Esophagus muscularis mucosa (tissue), 4 donors: Measurements from ENCODE around the gene CD82. TPM values are rescaled to one million over a fixed set of nuclear protein-coding genes. Genes with fewer than 3 reads are reported as not detected.

Experiments used
- DNase-seq: peaks from one replicate; pipeline ENCODE4 v3.0.0-alpha.2; 2017; ENCODE audit errors: extremely low spot score
- H3K27ac ChIP-seq, 4 donors: fragments of 200-600 bp; sonication (generic); replicated peaks in 1 of 4; 1 replicate in 3 of 4; 2 replicates in 1 of 4; pipeline ENCODE4 v1.5.1; 2016 to 2019; ENCODE audit warnings: mild to moderate bottlenecking in 1 of 4
- H3K27me3 ChIP-seq, 4 donors: fragments of 200-600 bp; sonication (generic); one replicate each; pipeline versions ENCODE4 v1.5.1 to v1.6.0; 2016 to 2019
- H3K36me3 ChIP-seq, 4 donors: fragments of 200-600 bp; sonication (generic); one replicate each; pipeline ENCODE4 v1.5.1; 2016 to 2019
- H3K4me1 ChIP-seq, 4 donors: fragments of 200-600 bp; sonication (generic); one replicate each; pipeline ENCODE4 v1.5.1; 2016 to 2019
- H3K4me3 ChIP-seq, 4 donors: fragments of 200-600 bp; sonication (generic); 1 replicate in 2 of 4; 2 replicates in 2 of 4; pipeline ENCODE4 v1.5.1; 2016 to 2019; ENCODE audit warnings: mild to moderate bottlenecking in 4 of 4, moderate library complexity in 1 of 4
- H3K9me3 ChIP-seq, 4 donors: fragments of 200-600 bp; sonication (generic); 1 replicate in 3 of 4; 2 replicates in 1 of 4; pipeline ENCODE4 v1.5.1; 2016 to 2019
- EP300 ChIP-seq: sonication (generic); formaldehyde crosslinking; IDR thresholded peaks from one replicate; pipeline ENCODE4 v1.6.1; 2017; ENCODE audit warnings: antibody characterized with exemption
- POLR2A ChIP-seq: fragments of 450-650 bp; IDR thresholded peaks from one replicate; pipeline ENCODE4 v1.6.1; 2017; ENCODE audit warnings: antibody characterized with exemption, moderate library complexity, mild to moderate bottlenecking, low read depth
- POLR2AphosphoS5 ChIP-seq, 2 donors: sonication (generic); formaldehyde crosslinking; IDR thresholded peaks; one replicate each; pipeline ENCODE4 v1.6.1; 2017; ENCODE audit warnings: antibody characterized with exemption in 2 of 2
- WGBS: methylation state at CpG from one replicate; pipeline ENCODE4 v1.1.5; 2018; 5-methylcytosine and 5-hydroxymethylcytosine counted together
- intact Hi-C: fragments of 100-400 bp; cut with DNase I; formaldehyde crosslinking; loops from one replicate; pipeline ENCODE4 v1.15.1; 2023
- total RNA-seq, 4 donors: library from RNA; depleted of rRNA; stranded (reverse); fragments of >200 nt; gene quantifications; one replicate each; pipeline versions ENCODE4 v1.1.0 to v1.2.1, GENCODE V29; 2016
- TF ChIP-seq, protein P1 (sequence below), 3 experiments: fragments of 200-600 bp in 2 of 3; fragments of 450-650 bp in 1 of 3; sonication (generic) in 2 of 3; IDR thresholded peaks; one replicate each; pipeline ENCODE4 v1.5.1; 2017 to 2019; ENCODE audit warnings: antibody characterized with exemption in 3 of 3, mild to moderate bottlenecking in 2 of 3, moderate library complexity in 1 of 3

CD82 gene
- total RNA-seq, 4 donors from 2014 or later = 11.0 to 20.6 (median 16.3) TPM

GRCh38 chr11:44564166-44564565, 1.3 kb upstream of the CD82 start:
- no peak for DNase-seq
- no peaks in the 10 kb centered on the region for H3K27me3 ChIP-seq
- H3K4me1 ChIP-seq = peaks cover 35 to 68% (median 64%) of the 10 kb centered on the region in 4 donors
- H3K9me3 ChIP-seq = no peaks in the 10 kb centered on the region
- TF ChIP-seq EP300 (no peak), POLR2AphosphoS5 (IDR thresholded peaks at IDR 0.05) (no peak)
- TF ChIP-seq, protein P1, sequence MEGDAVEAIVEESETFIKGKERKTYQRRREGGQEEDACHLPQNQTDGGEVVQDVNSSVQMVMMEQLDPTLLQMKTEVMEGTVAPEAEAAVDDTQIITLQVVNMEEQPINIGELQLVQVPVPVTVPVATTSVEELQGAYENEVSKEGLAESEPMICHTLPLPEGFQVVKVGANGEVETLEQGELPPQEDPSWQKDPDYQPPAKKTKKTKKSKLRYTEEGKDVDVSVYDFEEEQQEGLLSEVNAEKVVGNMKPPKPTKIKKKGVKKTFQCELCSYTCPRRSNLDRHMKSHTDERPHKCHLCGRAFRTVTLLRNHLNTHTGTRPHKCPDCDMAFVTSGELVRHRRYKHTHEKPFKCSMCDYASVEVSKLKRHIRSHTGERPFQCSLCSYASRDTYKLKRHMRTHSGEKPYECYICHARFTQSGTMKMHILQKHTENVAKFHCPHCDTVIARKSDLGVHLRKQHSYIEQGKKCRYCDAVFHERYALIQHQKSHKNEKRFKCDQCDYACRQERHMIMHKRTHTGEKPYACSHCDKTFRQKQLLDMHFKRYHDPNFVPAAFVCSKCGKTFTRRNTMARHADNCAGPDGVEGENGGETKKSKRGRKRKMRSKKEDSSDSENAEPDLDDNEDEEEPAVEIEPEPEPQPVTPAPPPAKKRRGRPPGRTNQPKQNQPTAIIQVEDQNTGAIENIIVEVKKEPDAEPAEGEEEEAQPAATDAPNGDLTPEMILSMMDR (IDR thresholded peaks at IDR 0.05) = no peak
- WGBS = 63% methylated on average over 6 of the region's 7 CpGs
- H3K36me3 ChIP-seq = no peaks in the 10 kb centered on the region
- peak overlapping the region; percentile 53 to 68 (median 60) for H3K4me3 ChIP-seq
- H3K27ac ChIP-seq = peak overlapping the region; percentile 92 to 95 (median 94)
- intact Hi-C loops = no loop called here

GRCh38 chr11:44564670-44565210, 723 bp upstream of the CD82 start:
- peak; percentile 95 for DNase-seq
- TF ChIP-seq POLR2A (peak; percentile 65), POLR2AphosphoS5 (IDR thresholded peaks at IDR 0.05) (peak; percentile 68 to 88), EP300 (peak; percentile 35)
- TF ChIP-seq, protein P1 (IDR thresholded peaks at IDR 0.05) = no peak
- Histone ChIP-seq H3K4me1 (peaks cover 40 to 74% (median 69%) of the 10 kb centered on the region in 4 donors), H3K27me3 (no peaks in the 10 kb centered on the region), H3K36me3 (no peaks in the 10 kb centered on the region), H3K27ac (peak overlapping the region; percentile 92 to 95 (median 94)), H3K4me3 (peak overlapping the region; percentile 53 to 68 (median 60)), H3K9me3 (no peaks in the 10 kb centered on the region)
- intact Hi-C loops = no loop called here
- 3% methylated on average over 13 of the region's 22 CpGs for WGBS

- TF ChIP-seq POLR2A = no peak
- no peak for DNase-seq
- Histone ChIP-seq H3K36me3 (no peaks in the 10 kb centered on the region), H3K27me3 (no peaks in the 10 kb centered on the region), H3K4me3 (peak overlapping the region; percentile 53 to 68 (median 60)), H3K4me1 (peaks cover 50 to 88% (median 81%) of the 10 kb centered on the region in 4 donors), H3K9me3 (no peaks in the 10 kb centered on the region), H3K27ac (peak overlapping the region; percentile 61 to 95 (median 80))
- WGBS = 46% methylated on average over 15 of the region's 17 CpGs
- intact Hi-C loops = no loop called here
Observed at GRCh38 chr11:44565953-44566949, 788 bp downstream of the CD82 start.

DNA sequence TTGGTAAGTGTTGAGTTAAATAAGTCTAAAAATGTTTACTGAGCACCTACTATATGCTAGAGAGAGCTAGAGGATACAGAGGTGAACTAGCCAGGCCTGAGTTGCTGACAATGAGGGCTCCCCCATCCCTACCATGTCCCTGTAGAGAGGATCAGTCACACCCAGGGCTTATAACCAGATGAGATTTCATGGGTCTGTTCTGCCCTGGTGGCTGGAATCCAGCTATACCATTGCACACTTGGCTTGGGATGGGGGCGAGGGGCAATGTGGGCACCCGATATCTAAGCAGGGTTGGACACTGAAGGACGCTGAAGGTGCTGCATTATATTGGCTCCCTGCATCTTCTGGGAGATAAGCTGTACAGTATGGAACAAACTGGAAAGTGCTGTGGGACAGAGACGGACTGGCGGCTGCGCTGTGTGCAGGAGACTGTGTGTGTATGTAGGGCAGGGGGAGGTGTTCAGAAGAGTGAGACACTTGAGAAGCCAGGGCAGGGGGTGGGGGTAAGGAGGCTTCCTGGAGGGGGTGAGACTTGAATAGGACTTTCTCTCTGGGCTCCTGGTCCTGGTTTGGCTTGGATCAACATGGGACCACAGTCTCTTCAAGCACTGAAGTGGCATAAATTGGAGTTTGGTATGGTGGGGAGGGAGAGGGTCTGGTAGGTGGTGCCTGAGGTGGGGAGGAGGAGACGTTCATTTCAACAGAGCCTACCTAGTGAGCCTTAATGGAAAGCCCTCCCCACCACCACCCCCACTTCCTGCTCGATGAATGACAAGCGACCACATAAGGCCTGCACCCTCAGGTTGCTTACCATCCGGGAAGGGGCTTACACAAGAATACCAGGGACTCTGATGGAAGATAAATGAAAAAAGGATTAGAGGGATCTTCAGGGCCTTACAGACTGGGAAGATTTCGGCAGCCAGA, 1.8 kb downstream of the CD82 start:
- Histone ChIP-seq H3K9me3 (no peaks in the 10 kb centered on the region), H3K27me3 (no peaks in the 10 kb centered on the region), H3K27ac (peak overlapping the region in 2 of 4 donors; percentile 77 to 92), H3K4me3 (peak overlapping the region in 3 of 4 donors; percentile 6 to 61 (median 58)), H3K4me1 (peaks cover 55 to 85% (median 81%) of the 10 kb centered on the region in 4 donors), H3K36me3 (no peaks in the 10 kb centered on the region)
- DNase-seq = no peak
- WGBS = 88% methylated on average over 11 of the region's 11 CpGs
- intact Hi-C loops = no loop called here
- TF ChIP-seq POLR2A (no peak), EP300 (no peak), POLR2AphosphoS5 (IDR thresholded peaks at IDR 0.05) (no peak)
- TF ChIP-seq, protein P1 (IDR thresholded peaks at IDR 0.05) = no peak
